Activated naive CD8-positive, alpha-beta T cell (primary cell): Measurements from ENCODE around the gene LPXN.

ENCODE experiments used
- H3K27ac Mint-ChIP-seq: one replicate; pipeline ENCODE4 v1.8.0; 2021; ENCODE audit warnings: mixed read lengths
- H3K27me3 Mint-ChIP-seq: one replicate; pipeline ENCODE4 v1.8.0; 2021; ENCODE audit warnings: mixed read lengths
- H3K36me3 Mint-ChIP-seq: one replicate; pipeline ENCODE4 v1.8.0; 2021; ENCODE audit warnings: mixed read lengths
- H3K4me1 Mint-ChIP-seq: one replicate; pipeline ENCODE4 v1.8.0; 2021; ENCODE audit warnings: low read depth, mixed read lengths
- H3K4me3 Mint-ChIP-seq: one replicate; pipeline ENCODE4 v1.8.0; 2021; ENCODE audit warnings: mild to moderate bottlenecking, mixed read lengths
- H3K9me3 Mint-ChIP-seq: one replicate; pipeline ENCODE4 v1.8.0; 2021; ENCODE audit warnings: low read depth, mixed read lengths

The LPXN gene

DNA sequence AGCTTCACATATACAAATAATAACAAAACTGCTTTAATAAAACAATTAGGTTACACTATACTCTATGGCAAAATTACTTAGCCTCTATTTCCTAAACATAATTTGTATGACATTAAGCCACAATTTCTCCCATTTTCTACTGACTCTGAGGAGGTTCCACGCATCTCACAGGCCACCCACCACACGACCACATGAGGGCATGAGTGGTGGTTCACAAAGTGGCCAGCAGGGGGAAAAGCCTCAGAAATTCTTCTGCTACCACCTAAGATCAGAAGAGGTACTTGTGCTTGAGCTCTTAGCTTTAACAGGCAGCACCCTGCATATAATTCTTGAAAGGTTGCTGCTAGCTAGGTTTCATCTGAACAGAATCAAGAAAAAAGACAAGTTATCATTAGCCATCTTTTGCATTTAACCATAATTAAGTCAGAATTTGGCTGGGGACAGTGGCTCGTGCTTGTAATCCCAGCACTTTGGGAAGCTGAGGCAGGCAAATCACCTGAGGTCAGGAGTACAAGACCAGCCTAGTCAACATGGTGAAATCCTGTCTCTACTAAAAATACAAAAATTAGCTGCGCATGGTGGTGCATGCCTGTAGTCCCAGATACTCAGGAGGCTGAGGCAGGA lies 7.7 kb downstream of the LPXN start:
- H3K27ac Mint-ChIP-seq: peak overlapping the region; percentile 67
- no peaks in the 10 kb centered on the region for H3K9me3 Mint-ChIP-seq
- peak overlapping the region; percentile 75 for H3K4me3 Mint-ChIP-seq
- peaks cover 19% of the 10 kb centered on the region for H3K36me3 Mint-ChIP-seq
- H3K4me1 Mint-ChIP-seq: peaks cover 70% of the 10 kb centered on the region
- H3K27me3 Mint-ChIP-seq: no peaks in the 10 kb centered on the region

DNA sequence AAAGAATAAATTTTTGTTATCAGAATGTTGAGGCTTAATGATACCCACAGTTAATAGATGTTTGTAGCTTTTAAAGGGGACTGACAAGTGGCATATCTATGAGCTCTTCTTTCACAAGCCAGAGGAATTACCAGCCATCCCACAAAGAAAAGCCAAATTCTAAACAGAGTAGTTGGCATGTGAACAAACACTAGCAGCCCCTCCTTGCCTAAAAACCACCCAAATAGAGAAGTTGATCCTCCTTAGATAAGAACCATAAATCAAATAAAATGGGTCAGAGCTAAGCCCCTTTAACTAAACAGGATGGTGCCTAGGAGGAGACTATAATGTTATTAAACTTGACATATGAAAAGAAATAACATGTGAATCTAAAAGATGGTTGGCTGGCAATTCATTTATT lies 11.4 kb downstream of the LPXN start:
- peak overlapping the region; percentile 44 for H3K4me3 Mint-ChIP-seq
- no peaks in the 10 kb centered on the region for H3K9me3 Mint-ChIP-seq
- H3K27ac Mint-ChIP-seq: peak overlapping the region; percentile 78
- H3K36me3 Mint-ChIP-seq: peaks cover 21% of the 10 kb centered on the region
- peaks cover 82% of the 10 kb centered on the region for H3K4me1 Mint-ChIP-seq
- no peaks in the 10 kb centered on the region for H3K27me3 Mint-ChIP-seq

DNA sequence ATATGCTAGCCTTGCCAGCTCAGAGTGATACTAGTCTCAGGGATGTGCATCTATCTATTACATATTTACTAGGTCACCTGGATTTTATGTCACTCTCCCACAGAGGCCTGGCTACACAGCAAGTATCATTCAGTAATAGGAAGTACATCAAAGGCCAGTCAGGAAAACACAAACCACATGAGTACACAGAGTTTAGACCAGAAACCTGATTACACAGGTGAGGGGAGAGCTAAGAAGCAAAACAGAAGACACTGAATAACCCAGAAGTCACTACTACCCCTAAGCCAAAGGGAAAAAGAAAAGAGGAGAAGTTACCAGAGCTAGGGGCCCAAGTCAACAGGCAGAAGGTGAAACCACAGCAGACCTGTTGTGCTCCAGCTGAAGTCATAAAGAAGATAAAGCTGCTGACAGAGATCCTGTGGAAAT lies 13.3 kb downstream of the LPXN start:
- peaks cover 72% of the 10 kb centered on the region for H3K4me1 Mint-ChIP-seq
- H3K27ac Mint-ChIP-seq: peak overlapping the region; percentile 85
- no peaks in the 10 kb centered on the region for H3K27me3 Mint-ChIP-seq
- no peaks in the 10 kb centered on the region for H3K9me3 Mint-ChIP-seq
- peaks cover 13% of the 10 kb centered on the region for H3K36me3 Mint-ChIP-seq
- peak overlapping the region; percentile 51 for H3K4me3 Mint-ChIP-seq

DNA sequence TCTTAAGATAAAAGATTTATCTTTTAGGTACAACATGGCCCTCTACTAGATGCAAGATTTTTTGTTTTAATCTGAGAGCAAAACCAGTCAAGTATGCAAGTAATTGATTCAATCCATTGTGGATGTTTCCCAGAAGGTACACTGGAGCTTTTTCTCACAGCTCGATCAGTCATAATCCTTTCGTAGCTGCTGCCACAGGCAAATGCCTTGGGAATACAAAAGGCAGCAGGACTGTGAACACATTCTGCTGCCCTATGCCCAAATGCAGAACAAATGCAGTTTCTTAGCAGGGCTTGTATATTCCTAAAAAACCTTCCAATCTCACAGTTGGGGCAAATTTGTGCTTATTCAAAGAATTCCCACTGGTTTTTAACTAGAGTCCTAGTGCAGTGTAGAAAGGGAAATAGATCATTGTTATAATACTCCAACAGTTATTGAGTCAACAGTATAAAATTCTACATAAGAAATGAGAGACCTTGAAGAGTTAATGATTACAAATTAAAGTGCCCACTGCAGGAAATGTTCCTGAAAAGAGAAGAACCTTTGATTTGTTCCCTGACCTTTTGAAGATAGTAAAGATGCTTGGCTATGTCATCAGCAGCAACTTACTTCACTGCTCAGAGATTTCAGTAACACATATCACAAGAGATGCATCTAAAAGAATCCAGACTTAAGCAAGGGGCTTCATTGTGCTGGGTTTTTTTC lies 14.1 kb downstream of the LPXN start:
- H3K36me3 Mint-ChIP-seq: peaks cover 17% of the 10 kb centered on the region
- H3K4me1 Mint-ChIP-seq: peaks cover 78% of the 10 kb centered on the region
- peak overlapping the region; percentile 11 for H3K4me3 Mint-ChIP-seq
- peak overlapping the region; percentile 69 for H3K27ac Mint-ChIP-seq
- H3K9me3 Mint-ChIP-seq: no peaks in the 10 kb centered on the region
- no peaks in the 10 kb centered on the region for H3K27me3 Mint-ChIP-seq

DNA sequence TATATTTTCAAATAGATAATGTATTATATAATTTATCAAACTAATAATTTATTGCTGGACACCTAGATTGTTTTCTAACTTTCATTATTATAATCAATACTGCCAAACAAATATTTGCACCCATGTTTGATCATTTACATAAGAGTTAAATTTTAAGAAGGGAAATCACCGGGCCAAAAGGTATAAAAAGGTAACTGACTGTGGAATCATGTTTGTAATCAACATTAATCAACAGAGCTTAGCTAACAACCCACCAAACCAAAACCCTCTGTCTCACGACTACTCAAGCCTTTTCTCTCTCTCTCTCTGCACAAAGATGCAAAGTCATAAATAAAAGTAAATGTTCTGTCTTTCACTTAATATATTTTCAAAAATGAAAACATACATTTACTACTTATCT lies 14.8 kb downstream of the LPXN start:
- H3K27me3 Mint-ChIP-seq: no peaks in the 10 kb centered on the region
- no peak overlapping the region for H3K4me3 Mint-ChIP-seq
- H3K9me3 Mint-ChIP-seq: no peaks in the 10 kb centered on the region
- peaks cover 77% of the 10 kb centered on the region for H3K4me1 Mint-ChIP-seq
- H3K27ac Mint-ChIP-seq: peak overlapping the region; percentile 69
- peaks cover 17% of the 10 kb centered on the region for H3K36me3 Mint-ChIP-seq

DNA sequence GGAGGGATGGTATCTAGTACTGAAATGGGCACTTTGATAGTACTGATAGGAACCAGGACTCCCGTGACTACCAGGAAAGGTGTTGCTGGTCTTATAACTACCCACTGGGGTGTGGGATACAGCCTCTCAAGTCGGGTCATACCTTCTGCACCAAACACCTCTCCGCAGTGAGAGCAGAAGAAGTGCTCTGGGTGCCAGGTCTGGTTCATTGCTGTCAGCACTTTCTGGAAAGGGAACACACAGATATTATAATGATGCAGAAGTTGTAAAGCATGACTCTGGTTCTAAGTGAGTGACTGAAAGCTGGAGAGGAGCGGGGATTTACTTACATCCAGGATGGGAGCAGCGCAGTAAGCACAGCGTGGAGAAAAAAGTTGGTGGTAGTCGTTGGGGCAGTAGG lies 26.0 kb downstream of the LPXN start:
- H3K27me3 Mint-ChIP-seq: no peaks in the 10 kb centered on the region
- H3K36me3 Mint-ChIP-seq: peaks cover 46% of the 10 kb centered on the region
- no peak overlapping the region for H3K27ac Mint-ChIP-seq
- no peak overlapping the region for H3K4me3 Mint-ChIP-seq
- H3K9me3 Mint-ChIP-seq: no peaks in the 10 kb centered on the region
- peaks cover 23% of the 10 kb centered on the region for H3K4me1 Mint-ChIP-seq

DNA sequence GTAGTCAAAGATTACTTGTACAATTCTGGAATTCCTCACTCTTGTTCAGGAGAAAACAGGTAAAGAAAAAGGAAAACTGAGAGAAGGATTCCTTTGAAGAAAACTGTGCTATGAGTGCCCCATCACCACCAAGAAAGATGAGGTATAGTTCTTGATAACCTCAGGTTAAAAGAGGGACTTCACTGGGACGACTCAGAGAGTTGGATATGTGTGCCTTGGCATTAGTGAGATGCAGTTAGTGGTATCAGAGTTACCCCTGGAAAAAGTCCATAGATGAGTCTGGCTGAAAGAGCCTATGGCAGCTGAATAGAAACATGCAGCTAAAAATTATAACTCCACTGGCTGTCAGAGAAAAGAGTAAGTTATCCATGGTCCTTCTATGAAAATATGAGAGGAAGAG lies 28.8 kb downstream of the LPXN start:
- Mint-ChIP-seq H3K4me1 (peaks cover 37% of the 10 kb centered on the region), H3K9me3 (no peaks in the 10 kb centered on the region), H3K36me3 (peaks cover 46% of the 10 kb centered on the region), H3K27ac (peak overlapping the region; percentile 76), H3K27me3 (no peaks in the 10 kb centered on the region), H3K4me3 (no peak overlapping the region)

DNA sequence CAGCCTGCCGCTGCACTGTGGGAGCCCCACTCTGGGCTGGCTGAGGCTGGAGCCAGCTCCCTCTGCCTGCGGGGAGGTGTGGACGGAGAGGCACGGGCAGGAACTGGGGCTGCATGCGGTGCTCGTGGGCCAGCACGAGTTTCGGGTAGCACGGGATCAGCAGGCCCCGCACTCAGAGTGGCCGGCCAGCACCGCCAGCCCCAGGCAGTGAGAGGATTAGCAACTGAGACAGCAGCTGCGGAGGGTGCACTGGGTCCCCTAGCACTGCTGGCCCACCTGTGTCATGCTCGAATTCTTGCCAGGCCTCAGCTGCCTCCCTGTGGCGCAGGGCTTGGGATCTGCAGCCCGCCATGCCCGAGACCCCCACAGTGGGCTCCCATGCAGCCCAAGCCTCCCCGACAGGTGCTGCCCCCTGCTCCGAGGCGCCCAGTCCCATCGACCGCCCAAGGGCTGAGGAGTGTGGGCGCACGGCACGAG lies 43.8 kb downstream of the LPXN start:
- Mint-ChIP-seq H3K4me3 (no peak overlapping the region), H3K27me3 (no peaks in the 10 kb centered on the region), H3K36me3 (peaks cover 61% of the 10 kb centered on the region), H3K27ac (no peak overlapping the region), H3K9me3 (no peaks in the 10 kb centered on the region), H3K4me1 (peaks cover 72% of the 10 kb centered on the region)

DNA sequence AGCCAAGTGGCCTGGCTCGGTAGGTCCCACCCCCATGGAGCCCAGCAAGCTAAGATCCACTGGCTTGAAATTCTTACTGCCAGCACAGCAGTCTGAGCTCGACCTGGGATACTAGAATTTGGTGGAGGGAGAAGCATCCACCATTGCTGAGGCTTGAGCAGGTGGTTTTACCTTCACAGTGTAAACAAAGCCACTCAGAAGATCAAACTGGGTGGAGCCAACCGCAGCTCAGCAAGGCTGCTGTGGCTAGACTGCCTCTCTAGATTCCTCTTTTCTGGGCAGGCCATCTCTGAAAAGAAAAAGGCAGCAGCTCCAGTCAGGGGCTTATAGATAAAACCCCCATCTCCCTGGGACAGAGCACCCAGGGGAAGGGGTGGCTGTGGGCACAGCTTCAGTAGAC lies 45.4 kb downstream of the LPXN start:
- H3K36me3 Mint-ChIP-seq: peaks cover 51% of the 10 kb centered on the region
- peaks cover 72% of the 10 kb centered on the region for H3K4me1 Mint-ChIP-seq
- H3K4me3 Mint-ChIP-seq: peak overlapping the region; percentile 62
- no peaks in the 10 kb centered on the region for H3K27me3 Mint-ChIP-seq
- H3K27ac Mint-ChIP-seq: peak overlapping the region; percentile 78
- no peaks in the 10 kb centered on the region for H3K9me3 Mint-ChIP-seq

DNA sequence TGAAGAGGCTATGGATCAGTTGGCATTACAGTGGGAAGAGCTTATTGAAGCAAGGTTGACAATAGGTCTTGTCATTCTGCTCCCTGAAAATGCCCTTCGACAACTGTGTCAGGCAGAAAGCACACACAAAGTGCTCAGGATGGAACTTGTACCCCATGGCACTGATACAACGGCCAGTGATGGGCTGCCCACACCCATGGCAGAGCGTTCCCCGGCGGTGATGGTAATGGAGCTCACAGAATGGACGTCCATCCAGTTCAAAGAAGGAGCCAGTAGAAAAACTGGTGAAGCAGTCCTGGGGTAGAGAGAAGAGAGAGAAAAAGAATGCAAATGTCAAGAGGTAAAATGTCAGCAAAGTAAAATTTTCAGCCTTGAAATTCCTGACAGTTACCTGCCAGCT lies 48.2 kb downstream of the LPXN start:
- Mint-ChIP-seq H3K4me3 (no peak overlapping the region), H3K4me1 (peaks cover 79% of the 10 kb centered on the region), H3K36me3 (peaks cover 29% of the 10 kb centered on the region), H3K27ac (peak overlapping the region; percentile 94), H3K9me3 (no peaks in the 10 kb centered on the region), H3K27me3 (no peaks in the 10 kb centered on the region)

DNA sequence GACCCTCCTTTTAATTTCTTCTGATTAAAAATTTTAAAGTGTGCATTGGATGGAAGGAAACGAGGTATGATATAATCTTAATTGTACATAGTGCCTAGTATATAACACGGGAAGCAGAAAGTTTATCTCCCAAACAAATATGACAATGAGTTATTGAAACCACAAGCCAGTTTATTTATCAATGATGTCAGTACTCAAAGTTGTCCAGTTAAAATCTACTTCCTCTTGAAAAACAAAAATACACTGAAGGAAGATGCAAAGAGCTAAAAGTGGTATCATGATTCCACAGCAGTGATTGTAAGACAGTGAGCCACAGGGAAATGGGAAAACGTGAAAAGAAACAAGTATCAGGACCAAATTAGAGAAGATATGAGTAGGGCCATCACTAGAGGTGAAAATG lies 48.9 kb downstream of the LPXN start:
- H3K36me3 Mint-ChIP-seq: peaks cover 29% of the 10 kb centered on the region
- no peaks in the 10 kb centered on the region for H3K27me3 Mint-ChIP-seq
- peak overlapping the region; percentile 94 for H3K27ac Mint-ChIP-seq
- peak overlapping the region; percentile 4 for H3K4me3 Mint-ChIP-seq
- peaks cover 87% of the 10 kb centered on the region for H3K4me1 Mint-ChIP-seq
- no peaks in the 10 kb centered on the region for H3K9me3 Mint-ChIP-seq

DNA sequence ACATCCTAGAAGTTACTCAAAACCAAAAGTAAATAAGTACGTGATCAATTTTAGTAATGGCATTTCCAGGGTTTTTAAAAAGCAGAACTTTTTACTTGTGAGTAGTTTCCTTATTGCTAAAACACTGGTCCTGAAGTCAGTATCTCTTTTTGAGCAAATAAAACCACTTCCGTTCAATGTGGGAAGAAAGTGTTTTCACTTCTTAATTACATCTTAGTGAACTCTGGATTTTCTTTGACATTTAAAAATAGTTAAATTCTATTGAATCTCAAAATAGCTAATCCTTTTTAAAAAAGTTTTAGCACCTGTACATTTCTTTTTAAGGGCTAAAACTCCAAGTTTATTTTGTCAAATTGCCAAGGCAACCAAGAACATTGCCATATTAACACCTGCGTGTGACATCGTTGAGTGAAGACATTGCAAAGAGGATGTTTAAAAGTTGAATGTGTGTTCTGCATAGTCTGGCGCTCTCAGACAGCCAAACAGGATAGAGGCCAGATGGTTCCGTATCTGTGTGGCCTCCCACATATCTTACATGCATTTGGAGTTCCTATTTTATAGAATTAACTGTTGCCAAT lies 50.5 kb downstream of the LPXN start:
- Mint-ChIP-seq H3K27me3 (no peaks in the 10 kb centered on the region), H3K27ac (peak overlapping the region; percentile 94), H3K4me3 (peak overlapping the region; percentile 85), H3K4me1 (peaks cover 87% of the 10 kb centered on the region), H3K9me3 (no peaks in the 10 kb centered on the region), H3K36me3 (peaks cover 24% of the 10 kb centered on the region)

DNA sequence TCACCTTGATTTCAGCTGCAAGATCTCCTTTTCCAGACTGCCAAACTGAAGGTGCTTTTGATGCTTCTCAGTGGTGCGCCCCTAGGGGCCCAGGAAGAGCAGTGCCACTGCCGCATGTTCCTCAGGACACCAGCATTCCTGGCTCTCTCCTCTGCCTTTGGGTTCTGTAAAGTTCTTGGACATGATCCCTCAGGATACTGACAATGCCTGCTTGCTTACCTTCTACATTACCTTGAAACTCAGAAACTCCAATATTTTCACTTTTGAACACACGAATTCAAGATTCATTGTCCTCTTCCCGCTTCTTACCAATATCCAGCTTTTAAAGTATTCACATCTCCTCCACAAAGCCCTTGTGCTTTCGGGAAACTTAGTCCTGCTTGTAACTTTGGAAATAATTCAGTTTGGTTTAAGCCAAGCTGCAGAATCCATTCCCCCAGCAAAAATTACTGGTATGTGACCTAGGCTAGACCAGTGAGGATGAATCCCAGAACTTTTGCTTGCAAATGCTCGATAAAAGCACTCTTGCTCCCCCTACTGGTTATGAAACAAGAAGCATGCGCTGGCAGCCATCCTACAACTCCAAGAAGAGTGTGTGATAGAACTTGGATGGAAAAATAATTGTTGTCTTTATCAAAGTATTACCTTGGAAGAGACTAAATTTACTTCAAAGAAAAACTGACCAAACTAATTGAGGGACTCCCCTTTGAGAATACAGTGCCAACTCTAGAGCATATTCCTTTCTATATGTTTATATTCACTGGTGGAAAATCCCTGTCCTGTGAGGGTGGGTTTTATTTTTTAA lies 51.2 kb downstream of the LPXN start:
- H3K27ac Mint-ChIP-seq: peak overlapping the region; percentile 94
- H3K4me3 Mint-ChIP-seq: peak overlapping the region; percentile 85
- H3K27me3 Mint-ChIP-seq: no peaks in the 10 kb centered on the region
- H3K36me3 Mint-ChIP-seq: peaks cover 20% of the 10 kb centered on the region
- no peaks in the 10 kb centered on the region for H3K9me3 Mint-ChIP-seq
- peaks cover 82% of the 10 kb centered on the region for H3K4me1 Mint-ChIP-seq

DNA sequence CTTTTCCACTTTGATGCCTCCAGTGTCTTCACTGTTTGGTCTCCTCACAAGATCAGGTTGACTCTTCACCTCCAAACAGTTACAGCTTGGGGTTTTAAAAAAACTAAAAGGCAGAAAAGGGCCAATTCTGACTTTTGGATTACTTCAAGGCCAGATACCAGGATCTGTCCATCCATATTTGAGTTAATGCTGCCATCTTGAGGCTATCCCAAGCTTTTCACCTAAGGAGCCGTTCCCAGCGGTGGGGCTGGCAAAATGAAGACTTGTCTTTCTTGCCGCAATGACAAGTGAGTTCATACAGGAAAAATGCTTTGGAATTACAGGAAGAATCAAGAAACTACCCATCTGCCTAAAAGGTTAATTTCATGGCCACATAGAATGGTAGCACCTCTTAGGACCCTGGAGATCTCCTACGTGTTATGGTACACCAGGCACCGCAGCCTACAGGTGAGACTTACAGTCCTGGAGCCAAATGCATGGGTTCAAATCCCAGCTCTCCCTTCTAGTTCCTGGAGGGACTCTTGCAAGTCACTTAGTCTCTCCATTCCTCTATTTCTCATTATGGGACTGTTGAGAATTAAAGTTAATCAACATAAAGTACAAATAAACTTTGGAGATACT lies 61.8 kb downstream of the LPXN start:
- Mint-ChIP-seq H3K4me3 (no peak overlapping the region), H3K27me3 (no peaks in the 10 kb centered on the region), H3K36me3 (peaks cover 5% of the 10 kb centered on the region), H3K27ac (no peak overlapping the region), H3K4me1 (peaks cover 15% of the 10 kb centered on the region), H3K9me3 (no peaks in the 10 kb centered on the region)
